ENCODE results near the gene GEN1. TPM values are rescaled to one million over a fixed set of nuclear protein-coding genes. Genes with fewer than 3 reads are reported as not detected.

Gene GEN1
- total RNA-seq, 4 donors from 2014 or later: 1.4 to 5.8 (median 3.0) TPM

DNA sequence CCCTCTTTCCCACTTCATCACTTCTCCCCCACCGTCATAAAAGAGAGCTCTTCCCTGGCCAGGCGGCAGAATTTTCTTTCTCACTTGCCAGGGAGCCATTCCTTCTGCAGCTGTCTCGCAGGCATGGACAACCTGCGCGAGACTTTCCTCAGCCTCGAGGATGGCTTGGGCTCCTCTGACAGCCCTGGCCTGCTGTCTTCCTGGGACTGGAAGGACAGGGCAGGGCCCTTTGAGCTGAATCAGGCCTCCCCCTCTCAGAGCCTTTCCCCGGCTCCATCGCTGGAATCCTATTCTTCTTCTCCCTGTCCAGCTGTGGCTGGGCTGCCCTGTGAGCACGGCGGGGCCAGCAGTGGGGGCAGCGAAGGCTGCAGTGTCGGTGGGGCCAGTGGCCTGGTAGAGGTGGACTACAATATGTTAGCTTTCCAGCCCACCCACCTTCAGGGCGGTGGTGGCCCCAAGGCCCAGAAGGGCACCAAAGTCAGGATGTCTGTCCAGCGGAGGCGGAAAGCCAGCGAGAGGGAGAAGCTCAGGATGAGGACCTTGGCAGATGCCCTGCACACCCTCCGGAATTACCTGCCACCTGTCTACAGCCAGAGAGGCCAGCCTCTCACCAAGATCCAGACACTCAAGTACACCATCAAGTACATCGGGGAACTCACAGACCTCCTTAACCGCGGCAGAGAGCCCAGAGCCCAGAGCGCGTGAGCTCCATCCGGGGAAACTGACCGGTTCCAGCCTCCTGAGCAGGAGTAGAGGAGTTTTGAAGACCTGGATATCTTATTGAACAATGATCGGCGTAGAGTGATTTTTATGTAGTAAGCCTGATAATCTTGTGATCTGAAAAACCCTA, 62.7 kb downstream of the GEN1 start, which contains the start of gene MSGN1:
Gene MSGN1, plus strand, starts transcription at position 65 of the 850 bp plus-strand sequence. Its CDS starts 59 bp downstream, at position 124.
- no peak for ATAC-seq
- H3K4me3 ChIP-seq: no peak within 1 kb of the TSS
- no peak within 1 kb of the TSS for H3K27ac ChIP-seq
- H3K9me3 ChIP-seq: no peaks in the 10 kb centered on the region
- H3K27me3 ChIP-seq: no peaks in the 10 kb centered on the region
- H3K4me1 ChIP-seq: no peaks in the 10 kb centered on the region
- WGBS, 2 donors (ENCODE audit: low coverage in 1 of 2): 97 to 98% methylated on average over 6 to 8 of the region's 26 CpGs
- H3K36me3 ChIP-seq: no peaks in the 10 kb centered on the region
- no peak for TF ChIP-seq POLR2A (IDR thresholded peaks at IDR 0.05)
- TF ChIP-seq EP300 (IDR thresholded peaks at IDR 0.05): no peak
- no peak for TF ChIP-seq POLR2AphosphoS5 (IDR thresholded peaks at IDR 0.05)
- TF ChIP-seq, protein P1, sequence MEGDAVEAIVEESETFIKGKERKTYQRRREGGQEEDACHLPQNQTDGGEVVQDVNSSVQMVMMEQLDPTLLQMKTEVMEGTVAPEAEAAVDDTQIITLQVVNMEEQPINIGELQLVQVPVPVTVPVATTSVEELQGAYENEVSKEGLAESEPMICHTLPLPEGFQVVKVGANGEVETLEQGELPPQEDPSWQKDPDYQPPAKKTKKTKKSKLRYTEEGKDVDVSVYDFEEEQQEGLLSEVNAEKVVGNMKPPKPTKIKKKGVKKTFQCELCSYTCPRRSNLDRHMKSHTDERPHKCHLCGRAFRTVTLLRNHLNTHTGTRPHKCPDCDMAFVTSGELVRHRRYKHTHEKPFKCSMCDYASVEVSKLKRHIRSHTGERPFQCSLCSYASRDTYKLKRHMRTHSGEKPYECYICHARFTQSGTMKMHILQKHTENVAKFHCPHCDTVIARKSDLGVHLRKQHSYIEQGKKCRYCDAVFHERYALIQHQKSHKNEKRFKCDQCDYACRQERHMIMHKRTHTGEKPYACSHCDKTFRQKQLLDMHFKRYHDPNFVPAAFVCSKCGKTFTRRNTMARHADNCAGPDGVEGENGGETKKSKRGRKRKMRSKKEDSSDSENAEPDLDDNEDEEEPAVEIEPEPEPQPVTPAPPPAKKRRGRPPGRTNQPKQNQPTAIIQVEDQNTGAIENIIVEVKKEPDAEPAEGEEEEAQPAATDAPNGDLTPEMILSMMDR (IDR thresholded peaks at IDR 0.05): no peak

DNA sequence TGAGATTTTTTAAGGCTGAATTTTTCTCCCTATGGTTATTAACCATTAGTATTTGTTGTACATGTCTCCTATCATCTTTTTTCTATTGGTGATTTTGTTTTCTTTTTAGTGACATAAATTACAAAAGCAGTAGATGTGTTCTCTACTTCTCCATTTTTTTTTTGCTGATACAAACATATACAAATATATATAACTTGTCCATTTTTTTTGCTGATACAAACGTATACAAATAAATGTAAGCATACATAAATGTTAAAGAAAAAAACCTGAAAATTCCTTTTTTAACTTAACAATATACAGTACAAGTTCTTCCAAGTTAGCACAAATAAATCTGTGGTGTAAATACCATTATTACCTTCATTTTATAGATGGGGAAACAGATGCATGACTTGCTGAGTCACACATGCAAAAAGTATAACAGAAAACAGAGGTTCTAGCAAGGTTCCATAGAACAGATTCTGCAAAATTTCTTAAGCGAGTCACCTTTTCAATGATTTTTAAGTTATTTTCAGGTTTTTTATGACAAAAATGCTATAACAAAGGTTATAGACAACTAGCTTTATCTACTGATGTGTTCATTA, 64.4 kb downstream of the GEN1 start:
- WGBS, 2 donors (ENCODE audit: low coverage in 1 of 2): 70 to 82% methylated on average over 2 of the region's 2 CpGs
- H3K36me3 ChIP-seq: no peaks in the 10 kb centered on the region
- ATAC-seq: no peak
- peaks cover 0 to 9% (median 8%) of the 10 kb centered on the region in 3 donors for H3K4me1 ChIP-seq
- no peak overlapping the region for H3K4me3 ChIP-seq
- TF ChIP-seq POLR2AphosphoS5 (IDR thresholded peaks at IDR 0.05): no peak
- TF ChIP-seq, protein P1 (IDR thresholded peaks at IDR 0.05): no peak
- TF ChIP-seq EP300 (IDR thresholded peaks at IDR 0.05): no peak
- TF ChIP-seq POLR2A (IDR thresholded peaks at IDR 0.05): no peak
- H3K27ac ChIP-seq: no peak overlapping the region
- H3K9me3 ChIP-seq: no peaks in the 10 kb centered on the region
- no peaks in the 10 kb centered on the region for H3K27me3 ChIP-seq

DNA sequence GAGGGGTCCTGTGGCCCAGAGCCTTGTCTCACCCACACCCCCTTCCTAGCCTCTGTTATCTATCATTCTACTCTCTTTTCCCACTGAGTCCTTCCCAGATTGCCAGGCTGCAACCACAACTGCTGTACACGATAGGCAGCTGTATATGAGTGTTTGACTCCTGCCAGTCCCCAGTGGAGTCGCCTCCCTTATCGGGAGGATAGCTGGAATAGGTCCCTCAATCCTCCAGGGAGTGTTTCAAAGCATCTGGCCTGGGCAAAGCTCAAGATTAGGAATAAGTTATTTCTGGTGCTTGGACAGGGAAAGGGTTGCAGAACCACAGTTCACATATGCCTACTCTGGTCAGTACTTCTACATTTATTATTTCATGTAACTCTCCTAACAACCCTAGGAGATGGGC, 67.1 kb downstream of the GEN1 start:
- TF ChIP-seq POLR2AphosphoS5 (IDR thresholded peaks at IDR 0.05) (no peak), POLR2A (IDR thresholded peaks at IDR 0.05) (no peak), EP300 (IDR thresholded peaks at IDR 0.05) (no peak)
- TF ChIP-seq, protein P1 (IDR thresholded peaks at IDR 0.05): no peak
- 67% methylated on average over 2 of the region's 3 CpGs; no CpG with 5 or more reads in 1 of the 2 donors for WGBS, 2 donors (ENCODE audit: low coverage in 1 of 2)
- ATAC-seq: no peak
- Histone ChIP-seq H3K4me3 (no peak overlapping the region), H3K4me1 (peaks cover 0 to 9% (median 8%) of the 10 kb centered on the region in 3 donors), H3K27ac (no peak overlapping the region), H3K9me3 (no peaks in the 10 kb centered on the region), H3K36me3 (no peaks in the 10 kb centered on the region), H3K27me3 (no peaks in the 10 kb centered on the region)

DNA sequence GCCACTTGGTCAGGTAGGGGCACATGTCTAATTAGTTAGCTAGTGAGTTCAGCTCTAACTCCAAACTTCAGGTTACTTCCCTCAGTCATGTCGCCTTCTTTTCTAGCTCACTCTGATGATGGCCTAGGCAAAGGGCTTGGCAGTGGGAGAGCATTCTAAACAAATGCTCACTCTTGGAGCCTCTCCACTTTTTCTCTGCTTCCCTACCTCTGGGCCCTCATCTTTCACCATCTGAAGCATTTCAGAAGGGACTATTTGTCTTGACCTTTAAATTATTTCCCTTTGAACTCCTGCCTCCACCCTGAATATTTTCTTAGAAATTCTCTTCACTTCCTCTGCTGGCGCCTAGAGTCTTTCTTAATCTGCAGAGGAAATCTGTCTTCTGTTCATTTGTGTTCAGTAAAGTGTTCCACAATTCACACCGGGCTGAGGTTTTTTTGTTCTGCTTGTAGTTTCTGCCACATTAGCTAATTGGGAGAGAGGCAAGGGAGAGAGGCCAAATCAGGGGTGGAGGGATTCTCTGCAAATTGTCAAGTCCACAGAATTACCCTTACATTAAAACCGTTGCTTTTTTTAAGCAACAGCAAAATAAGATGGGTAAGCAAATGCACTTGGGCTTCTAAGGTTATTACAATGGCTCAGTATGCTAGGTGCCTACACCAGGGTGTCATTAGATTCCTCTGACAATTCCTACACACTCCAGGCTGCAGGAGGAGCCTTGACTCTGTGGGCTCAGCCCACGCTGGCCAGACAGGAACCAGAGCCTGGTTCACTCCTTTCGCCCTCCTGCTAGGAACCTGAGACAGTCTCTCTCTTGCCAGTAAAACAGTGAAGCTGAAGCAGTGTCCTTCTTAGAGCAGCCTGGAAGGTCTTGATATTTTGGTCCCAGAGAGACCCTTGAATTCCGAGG, 67.9 kb downstream of the GEN1 start:
- TF ChIP-seq EP300 (IDR thresholded peaks at IDR 0.05) (no peak), POLR2AphosphoS5 (IDR thresholded peaks at IDR 0.05) (no peak), POLR2A (IDR thresholded peaks at IDR 0.05) (no peak)
- TF ChIP-seq, protein P1 (IDR thresholded peaks at IDR 0.05): no peak
- peaks cover 0 to 9% (median 8%) of the 10 kb centered on the region in 3 donors for H3K4me1 ChIP-seq
- no peak overlapping the region for H3K4me3 ChIP-seq
- H3K27ac ChIP-seq: no peak overlapping the region
- no peaks in the 10 kb centered on the region for H3K36me3 ChIP-seq
- 35 to 56% methylated on average over 5 of the region's 7 CpGs for WGBS, 2 donors (ENCODE audit: low coverage in 1 of 2)
- H3K9me3 ChIP-seq: no peaks in the 10 kb centered on the region
- no peaks in the 10 kb centered on the region for H3K27me3 ChIP-seq
- ATAC-seq: no peak
